Umbilical cord (tissue), 2 donors: ENCODE results near the gene IFNK. TPM values are rescaled to one million over a fixed set of nuclear protein-coding genes. Genes with fewer than 3 reads are reported as not detected.
"Not testable (repeated sequence)": the region's sequence is repeated elsewhere in the genome, so short reads cannot be mapped to it uniquely, and the experiment has no call there.

Source experiments
- DNase-seq: peaks from one replicate; pipeline ENCODE4 v3.0.0-alpha.2; 2015; ENCODE audit warnings: low spot score
- total RNA-seq: library from RNA; depleted of rRNA; stranded (reverse); fragments of >200 nt; gene quantifications from one replicate; pipeline ENCODE4 v1.2.3, GENCODE V29; 2014; ENCODE audit warnings: low replicate concordance; ENCODE audit not compliant: insufficient read depth

Gene IFNK, protein sequence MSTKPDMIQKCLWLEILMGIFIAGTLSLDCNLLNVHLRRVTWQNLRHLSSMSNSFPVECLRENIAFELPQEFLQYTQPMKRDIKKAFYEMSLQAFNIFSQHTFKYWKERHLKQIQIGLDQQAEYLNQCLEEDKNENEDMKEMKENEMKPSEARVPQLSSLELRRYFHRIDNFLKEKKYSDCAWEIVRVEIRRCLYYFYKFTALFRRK
- total RNA-seq = 2.4 TPM

DNA sequence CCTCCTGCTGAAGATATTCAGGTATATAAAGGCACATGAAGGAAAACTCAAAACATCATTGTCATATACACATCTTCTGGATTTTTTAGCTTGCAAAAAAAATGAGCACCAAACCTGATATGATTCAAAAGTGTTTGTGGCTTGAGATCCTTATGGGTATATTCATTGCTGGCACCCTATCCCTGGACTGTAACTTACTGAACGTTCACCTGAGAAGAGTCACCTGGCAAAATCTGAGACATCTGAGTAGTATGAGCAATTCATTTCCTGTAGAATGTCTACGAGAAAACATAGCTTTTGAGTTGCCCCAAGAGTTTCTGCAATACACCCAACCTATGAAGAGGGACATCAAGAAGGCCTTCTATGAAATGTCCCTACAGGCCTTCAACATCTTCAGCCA is at the start of gene IFNK:
Gene IFNK (plus strand): TSS at position 55 of the 400 bp plus-strand sequence. CDS start 47 bp downstream, at position 102.
- DNase-seq = no peak

- no peak for DNase-seq
Measured at GRCh38 chr9:27474305-27474704, 49.8 kb upstream of the IFNK start.

DNA sequence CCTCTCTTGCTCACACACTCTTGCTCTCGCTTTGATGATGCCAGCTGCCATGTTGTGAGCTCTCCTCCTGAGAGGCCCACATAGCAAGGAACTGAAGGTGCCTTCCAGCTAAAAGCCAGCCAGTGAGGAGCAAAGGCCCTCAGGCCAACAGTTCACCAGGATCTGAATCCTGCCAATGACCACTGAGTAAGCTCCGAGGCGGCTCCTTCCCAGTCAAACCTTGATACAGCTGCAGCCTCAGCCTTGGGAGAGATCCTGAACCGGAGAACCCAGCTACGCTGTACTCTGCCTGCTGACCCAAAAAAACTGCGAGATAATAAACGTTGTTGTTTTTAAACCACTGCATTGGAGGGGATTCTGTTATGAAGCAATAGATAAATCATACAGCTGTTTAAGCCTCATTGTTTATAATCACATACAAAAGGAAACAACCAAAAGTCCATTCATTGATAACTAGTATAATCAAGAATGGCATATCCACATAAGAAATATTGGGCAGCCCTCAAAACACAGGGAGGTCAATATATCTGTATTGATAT is 49.0 kb upstream of the IFNK start:
- no peak for DNase-seq

- DNase-seq = no peak
Measured at GRCh38 chr9:27476870-27477515, 47.1 kb upstream of the IFNK start.

- DNase-seq = no peak
Measured at GRCh38 chr9:27478322-27478721, 45.8 kb upstream of the IFNK start.

DNA sequence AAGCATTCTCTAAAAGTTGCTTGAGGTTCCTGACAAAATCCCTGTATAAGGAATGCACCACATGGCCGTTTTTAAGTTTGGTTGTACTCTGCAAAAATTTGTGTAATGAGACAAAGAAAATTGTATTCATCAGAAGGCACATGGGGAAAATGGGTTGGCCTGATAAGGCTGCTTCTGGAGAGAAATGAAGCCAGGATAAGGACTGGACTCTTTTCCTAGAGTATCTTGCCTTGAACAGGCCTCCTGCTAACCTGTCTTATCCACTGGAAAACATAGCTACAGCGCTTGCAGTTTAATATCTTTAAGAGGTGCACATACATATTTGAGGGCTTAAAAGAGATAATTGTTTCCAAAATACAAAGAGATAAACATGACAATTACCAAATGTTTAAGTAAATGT is 41.4 kb upstream of the IFNK start:
- no peak for DNase-seq

GRCh38 chr9:27483576-27483975 is 40.5 kb upstream of the IFNK start:
- no peak for DNase-seq

DNA sequence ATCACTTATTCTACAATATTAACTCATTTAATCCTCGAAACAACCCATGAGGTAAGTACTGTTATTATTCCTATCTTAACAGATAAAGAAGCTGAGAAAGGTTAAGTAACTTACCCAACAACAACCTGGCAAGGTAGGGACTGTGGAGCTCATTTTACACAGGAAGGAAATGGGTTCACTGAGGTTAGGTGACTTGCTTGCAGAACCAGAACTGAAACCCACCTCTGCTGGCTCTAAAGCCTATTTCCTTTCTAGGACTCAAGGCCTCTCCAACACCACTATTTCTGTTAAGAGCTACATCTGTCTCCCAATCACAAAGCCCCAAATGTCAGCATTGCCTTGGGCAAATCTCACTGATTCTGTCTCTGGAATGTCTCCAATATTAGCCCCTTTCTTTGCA is 38.9 kb upstream of the IFNK start:
- DNase-seq = no peak

- DNase-seq = peak; percentile 18
Measured at GRCh38 chr9:27487128-27487640, 36.9 kb upstream of the IFNK start.

DNA sequence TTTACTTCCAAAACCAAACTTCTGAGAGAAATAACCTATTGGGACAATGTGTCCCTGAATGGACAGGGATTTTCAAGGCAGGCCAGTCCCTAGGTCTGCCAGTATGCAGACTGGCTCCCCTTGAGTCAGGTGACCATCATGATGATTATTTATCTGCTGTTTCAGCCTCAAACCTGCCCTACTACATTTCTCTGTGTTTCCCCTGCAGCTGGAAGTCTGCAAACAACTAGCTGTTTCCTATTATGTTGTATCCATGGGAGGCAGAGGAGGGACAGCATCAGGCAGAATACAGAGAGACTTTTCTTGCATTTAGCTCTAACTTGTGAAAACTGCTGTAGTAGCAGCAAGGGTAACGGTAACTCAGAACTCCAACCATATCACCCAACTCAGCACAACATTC is 36.2 kb upstream of the IFNK start:
- DNase-seq = peak; percentile 27

GRCh38 chr9:27489087-27489876 is 34.8 kb upstream of the IFNK start:
- DNase-seq = no peak

- peak; percentile 15 for DNase-seq
Measured at GRCh38 chr9:27491154-27491553, 32.9 kb upstream of the IFNK start.

DNA sequence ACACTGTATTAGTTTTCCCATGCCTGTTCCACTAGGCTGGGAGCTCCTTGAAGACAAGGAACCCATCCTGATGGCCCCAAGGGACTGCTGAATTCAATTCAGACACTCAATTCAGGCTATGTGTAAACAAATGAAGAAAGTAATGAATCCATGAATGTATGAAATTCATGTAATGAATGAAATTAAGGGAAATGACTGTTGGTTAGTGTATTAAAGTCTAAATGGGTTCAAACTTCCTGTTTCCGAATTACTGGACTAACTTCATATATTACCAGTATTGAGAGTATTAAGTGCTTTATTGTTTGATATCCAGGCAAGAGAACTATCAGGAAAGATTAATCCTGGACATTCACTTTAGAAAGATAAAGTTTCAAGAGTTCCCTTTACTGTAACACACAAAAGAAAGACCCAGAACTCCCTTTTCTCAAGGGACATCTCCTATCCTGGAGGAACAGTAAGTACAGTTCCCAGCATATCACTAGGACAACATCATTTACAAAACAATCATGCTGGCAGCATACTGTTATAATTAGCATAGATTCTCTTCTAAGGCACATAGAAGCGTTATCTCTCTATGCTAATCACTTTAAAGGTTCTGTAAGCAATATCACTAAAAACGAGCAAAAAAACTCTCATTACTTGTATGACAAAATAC is 28.5 kb upstream of the IFNK start:
- DNase-seq = no peak

- peak; percentile 8 for DNase-seq
Measured at GRCh38 chr9:27496135-27496504, 28.0 kb upstream of the IFNK start.

DNA sequence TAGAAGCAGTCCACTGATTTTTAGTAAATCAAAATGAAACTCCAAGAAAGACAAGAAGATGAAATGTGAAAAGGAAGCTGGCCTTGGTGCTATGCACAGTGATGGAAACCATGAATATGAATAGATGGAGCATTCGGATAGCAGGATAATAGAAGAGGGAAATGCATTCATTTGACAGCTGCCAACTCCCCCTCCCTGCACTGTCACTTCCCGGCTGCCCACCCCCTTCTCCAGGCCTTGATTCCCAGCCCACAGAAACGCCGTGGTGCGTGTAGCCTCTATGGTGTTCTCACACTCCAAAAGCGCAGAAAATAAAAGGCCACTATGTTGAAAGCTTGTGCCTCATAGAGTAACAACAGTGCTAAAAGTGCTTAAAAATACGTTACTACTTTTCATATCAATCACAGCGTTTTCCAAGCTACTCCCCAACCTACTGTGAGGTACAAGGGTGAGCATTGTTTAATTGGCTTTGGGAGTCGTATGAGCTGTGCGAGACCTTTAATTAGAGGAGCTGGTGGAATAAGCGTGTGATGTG is 26.1 kb upstream of the IFNK start:
- DNase-seq = no peak

DNA sequence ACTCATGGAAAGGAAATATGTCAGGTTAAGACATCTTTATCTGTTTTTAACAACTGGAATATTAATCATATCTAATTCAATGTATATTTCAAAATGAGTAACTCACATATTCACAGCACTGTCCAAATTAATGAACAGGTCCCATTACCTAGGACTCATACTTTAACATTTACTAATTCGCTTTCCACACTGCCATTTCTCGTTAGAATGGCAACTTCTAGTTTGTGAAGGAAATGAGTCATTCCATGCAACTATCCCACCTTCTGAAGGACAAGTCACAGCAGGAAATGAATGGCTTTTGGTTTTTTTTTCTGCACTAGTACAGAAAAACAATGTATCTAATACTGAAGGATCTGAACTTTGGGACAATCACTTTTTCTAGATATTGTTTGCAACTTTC is 24.6 kb upstream of the IFNK start:
- DNase-seq = peak; percentile 42

- not testable (repeated sequence) for DNase-seq
Measured at GRCh38 chr9:27500902-27501301, 23.2 kb upstream of the IFNK start.

- DNase-seq = no peak
Measured at GRCh38 chr9:27503623-27504022, 20.5 kb upstream of the IFNK start.

DNA sequence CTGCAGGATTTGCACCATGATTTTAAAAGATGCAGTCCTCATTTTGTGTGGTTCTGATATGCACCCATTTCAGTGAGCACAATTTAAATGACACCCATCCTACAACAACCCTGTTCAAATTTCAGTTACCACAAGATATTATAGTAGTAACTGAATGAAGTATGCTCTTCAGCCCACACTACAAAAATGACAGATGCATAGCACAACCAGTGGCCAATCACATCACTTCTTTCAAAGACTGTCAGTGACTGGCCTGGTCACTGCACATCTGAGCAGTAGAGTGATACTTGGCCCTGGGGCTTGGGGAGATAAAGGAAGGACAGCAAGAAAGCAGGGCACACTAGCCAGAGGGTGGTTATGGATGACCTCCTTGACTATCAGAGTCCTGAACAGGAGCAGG is 19.8 kb upstream of the IFNK start:
- DNase-seq = no peak

DNA sequence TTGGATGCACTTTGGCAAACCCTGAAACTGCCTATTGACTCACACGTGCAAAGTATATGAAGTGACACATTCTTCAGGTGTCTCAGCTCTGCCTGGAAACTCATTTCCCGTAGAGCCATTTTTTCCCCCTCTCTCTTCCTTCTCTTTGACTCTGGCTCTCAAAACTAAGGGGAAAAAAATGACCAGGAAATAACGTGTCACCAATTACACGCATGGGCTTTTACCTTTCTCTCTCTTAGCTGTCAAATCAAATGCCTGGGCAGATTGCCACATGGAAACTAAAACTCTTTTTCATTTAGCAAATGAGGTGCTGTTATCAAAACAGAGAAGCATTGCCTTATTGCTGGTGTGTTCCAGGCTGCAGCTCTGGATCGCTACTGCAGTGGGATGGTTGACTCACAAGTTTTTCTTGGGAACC is 18.3 kb upstream of the IFNK start:
- no peak for DNase-seq

- no peak for DNase-seq
Measured at GRCh38 chr9:27506981-27507380, 17.1 kb upstream of the IFNK start.
